Measurements from ENCODE around the gene ARAF. TPM values are rescaled to one million over a fixed set of nuclear protein-coding genes. Genes with fewer than 3 reads are reported as not detected.

ARAF gene
- total and polyA plus RNA-seq, 2 of the 4 experiments (the other 2 are of a cell fraction), result 9.1 to 52.2 TPM

GRCh38 chrX:47612418-47612817, 51.4 kb downstream of the ARAF start:
- CTCF ChIA-PET, result no interaction called here
- no peaks in the 10 kb centered on the region for H3K79me1 ChIP-seq (ENCODE audit: low read depth in 1 of 2, low read length in 2 of 2)
- POLR2A ChIA-PET (ENCODE audit: unreplicated experiment), result no interaction called here
- H3K9ac ChIP-seq (ENCODE audit: low read depth, low read length), result no peak overlapping the region
- no peak overlapping the region for H2BK5ac ChIP-seq (ENCODE audit: low read depth, low read length, poor library complexity, severe bottlenecking)
- no peaks in the 10 kb centered on the region for H3K4me1 ChIP-seq (ENCODE audit: control insufficient read depth, insufficient read depth, low read length)
- H3K56ac ChIP-seq (ENCODE audit: extremely low read depth, insufficient read depth, low read length), result no peak overlapping the region
- H3K14ac ChIP-seq (replicated peaks; ENCODE audit: low read depth, low read length), result no peak overlapping the region
- DNase-seq (no peak), ATAC-seq (ENCODE audit: low read depth) (no peak)
- TF ChIP-seq ELK1 (IDR thresholded peaks at IDR 0.05; ENCODE audit: borderline replicate concordance, low read depth, low read length), result no peak
- no peak overlapping the region for H3K23ac ChIP-seq (ENCODE audit: low read depth, low read length)
- no peak overlapping the region for H2BK20ac ChIP-seq (ENCODE audit: low read depth, low read length)
- BruUV-seq (replicated peaks), result no TSS peak
- no peak overlapping the region for H4K8ac ChIP-seq (ENCODE audit: low read depth in 2 of 2, low read length in 2 of 2)
- dilution Hi-C loops (cut with HindIII; ENCODE audit: low sequenced_read_pairs, unreplicated experiment) (no loop called here), intact Hi-C loops (cut with micrococcal nuclease) (no loop called here), in situ Hi-C loops (cut with MboI; ENCODE audit: low sequenced_read_pairs) (no loop called here)
- H2BK15ac ChIP-seq (ENCODE audit: low read depth, low read length), result no peak overlapping the region
- H2AFZ ChIP-seq (replicated peaks; ENCODE audit: low read length, poor library complexity), result no peak overlapping the region
- no peak overlapping the region for H2AK9ac ChIP-seq (replicated peaks; ENCODE audit: low read depth, low read length, poor library complexity)
- H4K91ac ChIP-seq (ENCODE audit: insufficient read depth, low read depth, low read length), result no peak overlapping the region
- H3K27ac ChIP-seq (ENCODE audit: insufficient read depth, low read length), result no peak overlapping the region
- no peak overlapping the region for H3K4me3 ChIP-seq (ENCODE audit: insufficient read depth, low read depth, low read length)
- no peaks in the 10 kb centered on the region for H3K9me3 ChIP-seq (ENCODE audit: control insufficient read depth, insufficient read depth, low read length)
- no peak overlapping the region for H3K18ac ChIP-seq (ENCODE audit: low read depth, low read length)
- H3K9me1 ChIP-seq (ENCODE audit: insufficient read depth, low read length), result no peaks in the 10 kb centered on the region
- no peak overlapping the region for H2BK120ac ChIP-seq (ENCODE audit: low read depth, low read length)
- peaks cover 3% of the 10 kb centered on the region for H4K20me1 ChIP-seq (ENCODE audit: insufficient read depth, low read length)
- H3K36me3 ChIP-seq (ENCODE audit: control insufficient read depth, insufficient read depth, low read length), result no peaks in the 10 kb centered on the region
- no peak overlapping the region for H4K5ac ChIP-seq (ENCODE audit: low read depth, low read length)
- H3K4me2 ChIP-seq (ENCODE audit: low read depth, low read length), result no peak overlapping the region
- no peak overlapping the region for H2AK5ac ChIP-seq (ENCODE audit: low read depth, low read length)
- no peak overlapping the region for H3K4ac ChIP-seq (ENCODE audit: low read depth, low read length)
- peaks cover 5% of the 10 kb centered on the region; the same call in 1 of the 2 replicates for H3K27me3 ChIP-seq (ENCODE audit: control insufficient read depth, insufficient read depth, low read length)
